Measurements from ENCODE around the gene VMP1.
"Not testable (repeated sequence)": the region's sequence is repeated elsewhere in the genome, so short reads cannot be mapped to it uniquely, and the experiment has no call there.

Gene VMP1

DNA sequence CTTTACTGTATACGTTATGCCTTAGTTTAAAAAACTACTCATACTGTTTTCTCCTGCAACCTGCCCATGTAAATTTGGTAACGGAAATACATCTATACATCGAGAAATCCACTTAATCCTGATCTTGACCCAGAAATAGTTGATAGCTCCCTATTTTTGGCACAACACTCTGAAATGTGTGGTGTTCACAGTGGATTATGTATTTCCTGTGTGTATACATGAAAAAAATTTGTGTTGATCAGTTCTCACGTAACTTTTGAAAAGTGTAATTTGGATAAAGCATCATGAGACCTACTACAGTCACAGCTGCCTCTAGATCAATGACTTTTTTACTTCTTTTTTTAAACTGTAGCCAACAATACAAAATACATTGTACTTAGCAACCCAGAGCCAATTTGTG, 90.7 kb downstream of the VMP1 start:
- H3K23ac ChIP-seq (ENCODE audit: low read length), result no peak overlapping the region
- H2AK5ac ChIP-seq (ENCODE audit: low read length), result no peak overlapping the region
- H3K4me3 ChIP-seq (ENCODE audit: low read length), result no peak overlapping the region
- no peaks in the 10 kb centered on the region for H3K27me3 ChIP-seq (ENCODE audit: insufficient read depth, low read length, poor library complexity)
- no peak overlapping the region for H4K5ac ChIP-seq (ENCODE audit: low read length)
- H3K4ac ChIP-seq (ENCODE audit: low read depth, low read length), result no peak overlapping the region
- no peak overlapping the region for H3K27ac ChIP-seq (ENCODE audit: low read depth, low read length)
- no peaks in the 10 kb centered on the region for H3K4me1 ChIP-seq (ENCODE audit: control insufficient read depth, low read depth, low read length)
- no peak overlapping the region for H2BK120ac ChIP-seq (ENCODE audit: low read depth, low read length)
- no peaks in the 10 kb centered on the region for H3K36me3 ChIP-seq (ENCODE audit: control insufficient read depth, insufficient read depth, low read length)
- WGBS (ENCODE audit: extremely low coverage, insufficient coverage, low lambda C conversion rate), result no CpG with 5 or more reads among the region's 4 CpGs
- no peak overlapping the region for H3K4me2 ChIP-seq (ENCODE audit: low read length)
- DNase-seq, result no peak
- no peak overlapping the region for H3K56ac ChIP-seq (ENCODE audit: low read length)
- H3K18ac ChIP-seq (ENCODE audit: low read length), result no peak overlapping the region
- no peak overlapping the region for H2BK15ac ChIP-seq (replicated peaks; ENCODE audit: low read depth)
- H3K9ac ChIP-seq (ENCODE audit: low read length), result no peak overlapping the region
- H3K79me1 ChIP-seq (ENCODE audit: low read length), result no peaks in the 10 kb centered on the region
- no peaks in the 10 kb centered on the region for H3K79me2 ChIP-seq (ENCODE audit: control insufficient read depth, insufficient read depth, low read length)
- H2BK5ac ChIP-seq (ENCODE audit: low read length), result no peak overlapping the region
- H4K8ac ChIP-seq (ENCODE audit: low read depth, low read length), result no peak overlapping the region

DNA sequence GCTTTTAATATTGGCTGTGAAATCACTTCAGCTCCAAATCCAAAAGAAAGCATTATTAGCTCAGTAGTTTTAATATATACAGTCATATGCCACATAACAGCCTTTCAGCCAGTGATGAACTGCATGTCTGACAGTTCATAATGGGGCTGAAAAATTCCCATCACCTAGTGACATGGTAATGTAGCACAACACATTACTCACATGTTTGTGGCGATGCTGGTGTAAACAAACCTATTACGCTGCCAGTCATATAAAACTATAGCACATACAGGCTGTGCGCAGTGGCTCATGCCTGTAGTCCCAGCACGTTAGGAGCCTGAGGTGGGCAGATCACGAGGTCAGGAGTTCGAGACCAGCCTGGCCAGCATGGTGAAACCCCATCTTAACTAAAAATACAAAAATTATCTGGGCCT, 93.1 kb downstream of the VMP1 start:
- Histone ChIP-seq H3K27me3 (ENCODE audit: insufficient read depth, low read length, poor library complexity) (no peaks in the 10 kb centered on the region), H2AK5ac (ENCODE audit: low read length) (no peak overlapping the region), H3K79me2 (ENCODE audit: control insufficient read depth, insufficient read depth, low read length) (no peaks in the 10 kb centered on the region), H4K8ac (ENCODE audit: low read depth, low read length) (no peak overlapping the region), H3K4me1 (ENCODE audit: control insufficient read depth, low read depth, low read length) (no peaks in the 10 kb centered on the region), H4K5ac (ENCODE audit: low read length) (no peak overlapping the region), H3K79me1 (ENCODE audit: low read length) (no peaks in the 10 kb centered on the region), H3K27ac (ENCODE audit: low read depth, low read length) (no peak overlapping the region), H3K36me3 (ENCODE audit: control insufficient read depth, insufficient read depth, low read length) (no peaks in the 10 kb centered on the region), H3K56ac (ENCODE audit: low read length) (no peak overlapping the region), H2BK5ac (ENCODE audit: low read length) (no peak overlapping the region), H3K4ac (ENCODE audit: low read depth, low read length) (no peak overlapping the region), H3K9ac (ENCODE audit: low read length) (no peak overlapping the region), H3K4me3 (ENCODE audit: low read length) (no peak overlapping the region), H2BK15ac (replicated peaks; ENCODE audit: low read depth) (no peak overlapping the region), H3K4me2 (ENCODE audit: low read length) (no peak overlapping the region), H2BK120ac (ENCODE audit: low read depth, low read length) (no peak overlapping the region), H3K18ac (ENCODE audit: low read length) (no peak overlapping the region), H3K23ac (ENCODE audit: low read length) (no peak overlapping the region)
- DNase-seq, result no peak
- no CpG with 5 or more reads among the region's 6 CpGs for WGBS (ENCODE audit: extremely low coverage, insufficient coverage, low lambda C conversion rate)

DNA sequence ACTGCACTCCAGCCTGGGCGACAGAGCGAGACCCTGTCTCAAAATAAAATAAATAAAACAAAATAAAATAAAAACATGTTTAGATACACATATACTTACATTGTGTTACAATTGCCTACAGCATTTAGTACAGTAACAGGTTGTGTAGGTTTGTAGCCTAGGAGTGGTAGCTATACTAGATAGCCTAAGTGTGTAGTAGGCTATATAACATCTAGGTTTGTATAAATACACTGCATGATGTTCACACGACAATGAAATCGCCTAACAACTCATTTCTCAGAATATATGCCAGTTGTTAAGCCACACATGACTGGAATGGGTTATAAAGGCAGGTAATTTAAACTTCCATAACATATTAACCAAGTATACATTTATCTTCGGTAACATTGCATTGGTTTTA, 94.7 kb downstream of the VMP1 start:
- Histone ChIP-seq H3K4me1 (ENCODE audit: control insufficient read depth, low read depth, low read length) (no peaks in the 10 kb centered on the region), H3K4me2 (ENCODE audit: low read length) (no peak overlapping the region), H3K4me3 (ENCODE audit: low read length) (no peak overlapping the region), H3K56ac (ENCODE audit: low read length) (no peak overlapping the region), H3K27ac (ENCODE audit: low read depth, low read length) (no peak overlapping the region), H4K5ac (ENCODE audit: low read length) (no peak overlapping the region), H3K79me1 (ENCODE audit: low read length) (no peaks in the 10 kb centered on the region), H3K79me2 (ENCODE audit: control insufficient read depth, insufficient read depth, low read length) (no peaks in the 10 kb centered on the region), H2BK15ac (replicated peaks; ENCODE audit: low read depth) (no peak overlapping the region), H3K23ac (ENCODE audit: low read length) (no peak overlapping the region), H4K8ac (ENCODE audit: low read depth, low read length) (no peak overlapping the region), H3K4ac (ENCODE audit: low read depth, low read length) (no peak overlapping the region), H2BK120ac (ENCODE audit: low read depth, low read length) (no peak overlapping the region), H2AK5ac (ENCODE audit: low read length) (no peak overlapping the region), H3K27me3 (ENCODE audit: insufficient read depth, low read length, poor library complexity) (no peaks in the 10 kb centered on the region), H3K18ac (ENCODE audit: low read length) (no peak overlapping the region), H2BK5ac (ENCODE audit: low read length) (no peak overlapping the region), H3K36me3 (ENCODE audit: control insufficient read depth, insufficient read depth, low read length) (no peaks in the 10 kb centered on the region), H3K9ac (ENCODE audit: low read length) (no peak overlapping the region)
- DNase-seq, result no peak
- WGBS (ENCODE audit: extremely low coverage, insufficient coverage, low lambda C conversion rate), result no CpG with 5 or more reads among the region's 5 CpGs

DNA sequence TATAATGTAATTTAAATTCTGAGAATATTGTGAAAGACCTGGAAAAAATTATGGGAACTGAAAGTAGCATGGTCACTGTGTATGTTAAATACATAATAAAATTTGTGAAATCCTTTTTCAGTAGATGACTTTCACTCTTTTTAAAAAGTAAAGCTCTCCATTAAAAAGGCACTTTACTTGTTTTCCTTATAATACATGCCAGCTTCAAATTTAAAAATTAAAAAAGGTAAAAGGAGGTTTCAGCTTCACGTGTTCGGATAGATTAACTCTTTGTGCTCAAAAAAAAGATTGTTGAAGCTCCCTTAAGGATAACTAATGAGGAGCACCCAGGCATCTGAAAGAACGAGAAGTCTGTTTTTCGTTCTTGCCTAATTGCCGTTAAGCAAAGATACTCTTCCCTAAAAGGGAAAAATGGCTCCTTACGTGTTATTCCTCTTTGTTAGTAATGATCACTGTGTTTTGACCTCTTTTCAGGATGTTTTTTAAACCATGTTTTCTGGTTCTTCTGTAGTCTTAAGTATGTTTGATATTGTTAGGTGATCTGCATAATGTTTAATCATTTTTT, 97.5 kb downstream of the VMP1 start:
- H3K23ac ChIP-seq (ENCODE audit: low read length), result no peak overlapping the region
- no peak overlapping the region for H3K4me3 ChIP-seq (ENCODE audit: low read length)
- H4K8ac ChIP-seq (ENCODE audit: low read depth, low read length), result no peak overlapping the region
- no peak overlapping the region for H2BK5ac ChIP-seq (ENCODE audit: low read length)
- no peaks in the 10 kb centered on the region for H3K4me1 ChIP-seq (ENCODE audit: control insufficient read depth, low read depth, low read length)
- H3K27ac ChIP-seq (ENCODE audit: low read depth, low read length), result no peak overlapping the region
- DNase-seq, result no peak
- H3K79me2 ChIP-seq (ENCODE audit: control insufficient read depth, insufficient read depth, low read length), result no peaks in the 10 kb centered on the region
- H3K18ac ChIP-seq (ENCODE audit: low read length), result no peak overlapping the region
- H3K79me1 ChIP-seq (ENCODE audit: low read length), result no peaks in the 10 kb centered on the region
- H3K27me3 ChIP-seq (ENCODE audit: insufficient read depth, low read length, poor library complexity), result no peaks in the 10 kb centered on the region
- H2AK5ac ChIP-seq (ENCODE audit: low read length), result no peak overlapping the region
- H3K4ac ChIP-seq (ENCODE audit: low read depth, low read length), result no peak overlapping the region
- H2BK120ac ChIP-seq (ENCODE audit: low read depth, low read length), result no peak overlapping the region
- no peak overlapping the region for H3K56ac ChIP-seq (ENCODE audit: low read length)
- H3K9ac ChIP-seq (ENCODE audit: low read length), result no peak overlapping the region
- no peak overlapping the region for H4K5ac ChIP-seq (ENCODE audit: low read length)
- no peak overlapping the region for H2BK15ac ChIP-seq (replicated peaks; ENCODE audit: low read depth)
- no peak overlapping the region for H3K4me2 ChIP-seq (ENCODE audit: low read length)
- H3K36me3 ChIP-seq (ENCODE audit: control insufficient read depth, insufficient read depth, low read length), result no peaks in the 10 kb centered on the region
- WGBS (ENCODE audit: extremely low coverage, insufficient coverage, low lambda C conversion rate), result no CpG with 5 or more reads among the region's 6 CpGs

DNA sequence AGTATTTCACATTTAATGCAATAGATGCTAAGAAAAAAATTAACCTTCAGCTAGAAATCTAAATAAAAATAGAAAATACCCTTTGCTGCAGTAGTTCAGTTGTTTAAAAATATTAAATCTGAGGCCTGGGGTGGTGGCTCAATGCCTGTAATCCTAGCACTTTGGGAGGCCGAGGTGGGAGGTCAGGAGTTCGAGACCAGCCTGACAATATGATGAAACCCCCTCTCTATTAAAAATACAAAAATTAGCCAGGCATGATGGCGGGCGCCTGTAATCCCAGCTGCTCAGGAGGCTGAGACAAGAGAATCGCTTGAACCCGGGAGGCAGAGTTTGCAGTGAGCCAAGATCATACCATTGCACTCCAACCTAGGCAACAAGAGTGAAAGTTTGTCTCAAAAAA, 98.9 kb downstream of the VMP1 start:
- H3K79me1 ChIP-seq (ENCODE audit: low read length); H3K18ac ChIP-seq (ENCODE audit: low read length); H3K4me2 ChIP-seq (ENCODE audit: low read length); DNase-seq; H3K27ac ChIP-seq (ENCODE audit: low read depth, low read length); H4K5ac ChIP-seq (ENCODE audit: low read length); H3K4me1 ChIP-seq (ENCODE audit: control insufficient read depth, low read depth, low read length); H4K8ac ChIP-seq (ENCODE audit: low read depth, low read length); H3K9ac ChIP-seq (ENCODE audit: low read length); H3K79me2 ChIP-seq (ENCODE audit: control insufficient read depth, insufficient read depth, low read length); H3K36me3 ChIP-seq (ENCODE audit: control insufficient read depth, insufficient read depth, low read length); H2BK15ac ChIP-seq (replicated peaks; ENCODE audit: low read depth); H2AK5ac ChIP-seq (ENCODE audit: low read length); H2BK120ac ChIP-seq (ENCODE audit: low read depth, low read length); H2BK5ac ChIP-seq (ENCODE audit: low read length); H3K4ac ChIP-seq (ENCODE audit: low read depth, low read length); H3K4me3 ChIP-seq (ENCODE audit: low read length); H3K23ac ChIP-seq (ENCODE audit: low read length); H3K56ac ChIP-seq (ENCODE audit: low read length); H3K27me3 ChIP-seq (ENCODE audit: insufficient read depth, low read length, poor library complexity): not testable (repeated sequence)
- no CpG with 5 or more reads among the region's 6 CpGs for WGBS (ENCODE audit: extremely low coverage, insufficient coverage, low lambda C conversion rate)

GRCh38 chr17:59807892-59808509, 100.5 kb downstream of the VMP1 start:
- Histone ChIP-seq H3K23ac (ENCODE audit: low read length) (no peak overlapping the region), H3K56ac (ENCODE audit: low read length) (no peak overlapping the region), H3K9ac (ENCODE audit: low read length) (no peak overlapping the region), H3K79me1 (ENCODE audit: low read length) (no peaks in the 10 kb centered on the region), H3K27me3 (ENCODE audit: insufficient read depth, low read length, poor library complexity) (no peaks in the 10 kb centered on the region), H4K5ac (ENCODE audit: low read length) (no peak overlapping the region), H3K18ac (ENCODE audit: low read length) (no peak overlapping the region), H3K27ac (ENCODE audit: low read depth, low read length) (no peak overlapping the region), H2AK5ac (ENCODE audit: low read length) (no peak overlapping the region), H2BK120ac (ENCODE audit: low read depth, low read length) (no peak overlapping the region), H2BK15ac (replicated peaks; ENCODE audit: low read depth) (no peak overlapping the region), H2BK5ac (ENCODE audit: low read length) (no peak overlapping the region), H3K4me1 (ENCODE audit: control insufficient read depth, low read depth, low read length) (no peaks in the 10 kb centered on the region), H4K8ac (ENCODE audit: low read depth, low read length) (no peak overlapping the region), H3K4me3 (ENCODE audit: low read length) (no peak overlapping the region), H3K36me3 (ENCODE audit: control insufficient read depth, insufficient read depth, low read length) (peaks cover 3% of the 10 kb centered on the region), H3K4ac (ENCODE audit: low read depth, low read length) (no peak overlapping the region), H3K79me2 (ENCODE audit: control insufficient read depth, insufficient read depth, low read length) (no peaks in the 10 kb centered on the region), H3K4me2 (ENCODE audit: low read length) (no peak overlapping the region)
- DNase-seq, result no peak
- no CpG with 5 or more reads among the region's 4 CpGs for WGBS (ENCODE audit: extremely low coverage, insufficient coverage, low lambda C conversion rate)
